HCT116 (cell line): ENCODE measurements around the gene TOR4A. TPM values are rescaled to one million over a fixed set of nuclear protein-coding genes. Genes with fewer than 3 reads are reported as not detected.

Source experiments
- ATAC-seq: fragments of 200-7000 bp; cut with Tn5 transposase; 2 replicates; pipeline ENCODE4 v1.9.1; 2020; ENCODE audit warnings: mild to moderate bottlenecking, moderate library complexity
- BruUV-seq: library from RNA; stranded (reverse); fragments of 400-500 nt; replicated peaks from 2 replicates; lab custom pipeline; 2021; lab: Mats Ljungman, UMichigan
- CTCF ChIA-PET: fragments of 300-600 bp; sonication (Branson Sonifier 250); formaldehyde crosslinking; loops from one replicate; lab custom pipeline; 2021; ENCODE audit warnings: antibody characterized with exemption; lab: Charles Lee
- POLR2A ChIA-PET: fragments of 300-600, 350-600 bp; sonication (Branson Sonifier 250); formaldehyde crosslinking; loops from one replicate; lab custom pipeline; 2021; ENCODE audit warnings: antibody characterized with exemption; lab: Charles Lee
- RAD21 ChIA-PET, 2 experiments: fragments of 300-600 bp; sonication (Branson Sonifier 250); formaldehyde crosslinking; loops; one replicate each; lab custom pipeline; 2023; ENCODE audit warnings: low total read pairs in 2 of 2; ENCODE audit not compliant: uncharacterized antibody in 2 of 2, unreplicated experiment in 2 of 2, low non-redundant PET in 1 of 2; lab: Charles Lee
- DNase-seq: peaks from one replicate; pipeline ENCODE4 v3.0.0-alpha.2; 2010; ENCODE audit warnings: low read depth, low spot score
- H2AFZ ChIP-seq: fragments of 200-600 bp; shearing (Covaris generic), sonication (generic); 2 replicates; pipeline ENCODE4 v1.6.1; 2017; ENCODE audit warnings: low read depth, mixed run types, mixed read lengths, antibody characterized with exemption, low read length; ENCODE audit not compliant: poor library complexity, severe bottlenecking
- H3K27ac ChIP-seq: 2 replicates; pipeline ENCODE4 v1.5.1; 2012; ENCODE audit warnings: low read depth, low read length
- H3K27me3 ChIP-seq: fragments of 200-600 bp; sonication (generic); 2 replicates; pipeline ENCODE4 v1.6.1; 2016; ENCODE audit warnings: mixed run types, low read length, mixed read lengths; ENCODE audit not compliant: insufficient read depth
- H3K36me3 ChIP-seq, 2 experiments: fragments of 200-500 bp in 1 of 2; fragments of 200-600 bp in 1 of 2; sonication (Bioruptor generic) in 1 of 2; sonication (generic) in 1 of 2; 2 replicates each; pipeline versions ENCODE4 v1.5.1 to v1.6.1; 2014 to 2016; ENCODE audit warnings: low read length in 2 of 2, inconsistent platforms in 1 of 2, mixed read lengths in 1 of 2, mixed run types in 1 of 2; ENCODE audit not compliant: insufficient read depth in 2 of 2, control insufficient read depth in 1 of 2
- H3K4me1 ChIP-seq, 2 experiments: fragments of 200-600 bp in 1 of 2; sonication (generic) in 1 of 2; 2 replicates each; pipeline versions ENCODE4 v1.5.1 to v1.6.1; 2012 to 2017; ENCODE audit warnings: low read length in 2 of 2, inconsistent platforms in 1 of 2, mild to moderate bottlenecking in 1 of 2, mixed read lengths in 1 of 2, mixed run types in 1 of 2, moderate library complexity in 1 of 2; ENCODE audit not compliant: insufficient read depth in 2 of 2, control insufficient read depth in 1 of 2
- H3K4me2 ChIP-seq: fragments of 200-600 bp; sonication (generic); 2 replicates; pipeline ENCODE4 v1.6.1; 2017; ENCODE audit warnings: mixed run types, low read length, mixed read lengths
- H3K4me3 ChIP-seq, 2 experiments: fragments of 200-600 bp in 1 of 2; sonication (generic) in 1 of 2; replicated peaks in 1 of 2; 2 replicates each; pipeline ENCODE4 v1.5.1; 2011 to 2016; ENCODE audit warnings: low read length in 2 of 2, control low read depth in 1 of 2, low read depth in 1 of 2, mild to moderate bottlenecking in 1 of 2, mixed read lengths in 1 of 2, mixed run types in 1 of 2
- H3K79me2 ChIP-seq: fragments of 200-600 bp; sonication (generic); 2 replicates; pipeline ENCODE4 v1.6.1; 2017; ENCODE audit warnings: mild to moderate bottlenecking, mixed run types, low read length, moderate library complexity, mixed read lengths; ENCODE audit not compliant: insufficient read depth
- H3K9ac ChIP-seq: fragments of 200-600 bp; sonication (generic); 2 replicates; pipeline ENCODE4 v1.6.1; 2016; ENCODE audit warnings: low read length, mixed read lengths
- H3K9me2 ChIP-seq: fragments of 200-600 bp; sonication (generic), shearing (Covaris generic); 2 replicates; pipeline ENCODE4 v1.6.1; 2017; ENCODE audit warnings: mixed run types, mild to moderate bottlenecking, moderate library complexity; ENCODE audit not compliant: insufficient read depth
- H3K9me3 ChIP-seq, 2 experiments: fragments of 200-500 bp in 1 of 2; fragments of 200-600 bp in 1 of 2; sonication (Bioruptor generic) in 1 of 2; sonication (generic) in 1 of 2; 2 replicates each; pipeline ENCODE4 v1.6.1; 2014 to 2017; ENCODE audit warnings: low read length in 2 of 2, mixed read lengths in 2 of 2, inconsistent platforms in 1 of 2, low read depth in 1 of 2, mild to moderate bottlenecking in 1 of 2, mixed run types in 1 of 2, moderate library complexity in 1 of 2; ENCODE audit not compliant: control insufficient read depth in 1 of 2, insufficient read depth in 1 of 2
- H4K20me1 ChIP-seq: fragments of 200-600 bp; sonication (generic), shearing (Covaris generic); 2 replicates; pipeline ENCODE4 v1.6.1; 2017; ENCODE audit warnings: mixed run types, mild to moderate bottlenecking, moderate library complexity; ENCODE audit not compliant: insufficient read depth
- CBX3 ChIP-seq: IDR thresholded peaks from 2 replicates; pipeline ENCODE4 v1.6.1; 2012; ENCODE audit warnings: low read depth
- CEBPB ChIP-seq: IDR thresholded peaks from 2 replicates; pipeline ENCODE4 v1.6.1; 2012; ENCODE audit warnings: low read depth
- EZH2phosphoT487 ChIP-seq: fragments of 200-600 bp; IDR thresholded peaks from 2 replicates; pipeline ENCODE4 v1.6.1; 2018; ENCODE audit warnings: antibody characterized with exemption, borderline replicate concordance
- JUND ChIP-seq: IDR thresholded peaks from 2 replicates; pipeline ENCODE4 v1.6.1; 2012
- SP1 ChIP-seq: IDR thresholded peaks from 2 replicates; pipeline ENCODE4 v1.6.1; 2012; ENCODE audit warnings: low read depth
- SRF ChIP-seq: IDR thresholded peaks from 2 replicates; pipeline ENCODE4 v1.6.1; 2012; ENCODE audit warnings: low read depth
- TCF7L2 ChIP-seq: IDR thresholded peaks from 2 replicates; pipeline ENCODE4 v1.7.0; 2011; ENCODE audit warnings: borderline replicate concordance, inconsistent platforms; ENCODE audit not compliant: insufficient read depth, insufficient read length; ENCODE audit errors: extremely low read depth
- ZNF274 ChIP-seq: fragments of 200-500 bp; sonication (Bioruptor generic); IDR thresholded peaks from 2 replicates; pipeline ENCODE4 v1.6.1; 2014; ENCODE audit warnings: mild to moderate bottlenecking, low read depth, low read length, inconsistent platforms
- intact Hi-C: fragments of 100-400 bp; cut with micrococcal nuclease; formaldehyde crosslinking; loops from 2 replicates; pipeline ENCODE4 v1.10.0; 2022
- total RNA-seq: library from RNA; stranded (reverse); gene quantifications from one replicate; pipeline ENCODE4 v1.2.1, GENCODE V29; 2021; ENCODE audit not compliant: unreplicated experiment

Gene TOR4A
- total RNA-seq, 1 experiment from 2014 or later, result 34.0 TPM

DNA sequence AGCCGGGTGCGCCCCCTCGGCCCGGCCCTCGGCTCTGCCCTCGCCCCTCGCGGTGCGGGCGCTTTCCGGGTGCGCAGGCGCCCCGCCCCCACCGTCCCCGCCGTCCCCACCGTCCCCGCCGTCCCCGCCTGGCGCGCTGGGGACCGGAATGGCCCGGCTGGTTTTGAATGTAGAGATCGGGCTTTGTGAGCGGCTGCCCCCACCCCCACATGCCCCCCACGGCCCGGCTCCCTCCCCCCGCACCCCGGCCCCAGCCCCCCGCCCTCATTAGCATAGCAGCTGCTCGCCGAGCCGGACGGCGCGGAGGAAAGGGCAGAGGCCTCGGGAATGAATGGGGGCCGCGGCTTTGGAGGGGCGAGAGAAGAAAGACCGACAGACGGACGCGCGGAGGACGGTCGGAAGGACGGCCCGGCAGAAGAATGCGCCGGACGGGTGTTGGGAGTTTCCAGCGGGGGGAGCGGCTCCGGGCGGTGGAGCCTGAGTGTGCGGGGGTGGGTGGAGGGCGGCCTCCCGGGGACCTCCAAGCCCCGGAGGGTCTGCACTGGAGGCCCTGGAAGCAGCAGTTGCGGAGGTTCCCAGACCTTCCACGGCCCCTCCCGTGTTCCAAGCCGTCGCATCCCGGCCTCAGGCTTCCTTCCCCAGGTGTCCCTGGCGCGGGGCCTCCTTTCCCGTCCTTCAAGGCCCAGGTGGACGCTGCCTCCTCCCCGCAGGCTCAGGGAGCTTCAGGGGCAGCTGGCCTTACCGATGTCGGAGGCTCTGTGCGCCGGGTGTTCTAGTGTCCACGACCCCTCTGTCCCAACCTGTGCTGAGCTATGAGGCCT is 18.5 kb downstream of the TOR4A start (continued):
- TF ChIP-seq CEBPB (no peak), ZNF274 (no peak), TCF7L2 (no peak), SP1 (no peak), JUND (no peak), EZH2phosphoT487 (no peak), SRF (no peak)

DNA sequence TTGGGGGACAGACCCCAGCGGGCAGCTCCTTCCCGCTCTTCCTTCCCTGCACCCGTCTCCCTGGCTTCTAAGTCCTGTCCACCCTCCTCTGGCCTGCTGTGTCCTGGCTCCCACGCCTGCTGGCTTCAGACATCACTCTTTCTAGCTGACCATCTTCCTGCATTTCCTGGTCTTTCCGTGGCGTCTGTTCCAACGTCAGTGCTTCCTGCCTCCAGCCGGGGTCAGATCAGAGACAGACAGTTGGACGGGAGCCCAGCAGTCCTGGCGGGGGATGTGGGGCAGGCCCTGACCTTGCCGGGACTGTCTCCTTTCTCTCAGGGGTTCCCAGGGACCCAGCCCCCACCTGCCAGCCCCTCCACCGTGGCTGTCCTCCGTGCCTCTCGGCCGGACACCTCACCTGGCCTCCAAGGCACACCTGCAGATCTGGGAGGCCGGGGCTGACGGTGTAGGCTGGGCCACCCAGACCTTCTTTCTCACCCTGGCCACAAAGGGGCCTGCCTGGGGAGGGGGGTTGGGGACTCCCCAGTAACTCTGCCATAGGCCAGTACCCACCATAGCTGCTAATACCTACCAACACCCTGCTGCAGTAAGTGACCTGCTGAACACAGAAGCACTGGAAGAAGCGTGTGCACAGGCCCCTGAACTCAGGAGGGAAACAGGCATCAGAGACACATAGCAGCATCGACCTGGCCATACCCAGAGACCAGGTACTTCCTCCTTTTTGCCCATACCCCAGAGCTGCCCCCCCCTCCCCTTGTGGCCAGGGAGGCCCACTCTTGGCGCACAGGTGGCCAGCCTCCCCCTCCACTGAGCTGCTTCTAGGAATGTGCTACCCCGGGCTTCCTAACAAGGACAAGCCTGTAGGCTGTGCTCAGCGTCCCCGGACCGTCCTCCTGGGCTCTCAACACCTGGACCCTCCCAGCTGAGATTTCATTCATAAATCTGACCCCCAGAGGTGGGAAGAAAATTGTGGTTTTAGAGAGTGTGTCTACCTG is 19.4 kb downstream of the TOR4A start:
- peaks cover 2% of the 10 kb centered on the region; the same call in 1 of the 2 replicates for H4K20me1 ChIP-seq
- DNase-seq, result no peak
- H3K27ac ChIP-seq, result peak overlapping the region; percentile 47; the same call in 1 of the 2 replicates
- H3K4me2 ChIP-seq, result peak overlapping the region; percentile 80
- POLR2A ChIA-PET, result interaction anchor here (1.0 kb wide), 1 partner anchor 10 kb away, joined by 3 read pairs; no protein-coding TSS in a partner anchor
- peak overlapping the region; percentile 42 to 51 for H3K4me3 ChIP-seq
- H2AFZ ChIP-seq, result no peak overlapping the region
- no peaks in the 10 kb centered on the region for H3K9me3 ChIP-seq
- TF ChIP-seq CBX3 (no peak), TCF7L2 (peak; percentile 14)
- TF ChIP-seq, all 23 proteins: peak for 1
- no peak for ATAC-seq
- RAD21 ChIA-PET, result no interaction called here
- H3K9ac ChIP-seq, result peak overlapping the region; percentile 46
- no peaks in the 10 kb centered on the region for H3K36me3 ChIP-seq
- H3K4me1 ChIP-seq, result peaks cover 26 to 63% of the 10 kb centered on the region in 2 experiments
- H3K27me3 ChIP-seq, result no peaks in the 10 kb centered on the region
- CTCF ChIA-PET, result no interaction called here
- BruUV-seq, result no TSS peak
- H3K79me2 ChIP-seq, result peaks cover 17% of the 10 kb centered on the region
- intact Hi-C loops, result no loop called here
- H3K9me2 ChIP-seq, result no peaks in the 10 kb centered on the region
